GM19035 (cell line): ENCODE data around the gene EIF2AK2.

ENCODE experiments used
- ATAC-seq: cut with Tn5 transposase; IDR thresholded peaks from one replicate; pipeline ENCODE4 v1.9.1; 2021; ENCODE audit not compliant: unreplicated experiment

EIF2AK2 gene

DNA sequence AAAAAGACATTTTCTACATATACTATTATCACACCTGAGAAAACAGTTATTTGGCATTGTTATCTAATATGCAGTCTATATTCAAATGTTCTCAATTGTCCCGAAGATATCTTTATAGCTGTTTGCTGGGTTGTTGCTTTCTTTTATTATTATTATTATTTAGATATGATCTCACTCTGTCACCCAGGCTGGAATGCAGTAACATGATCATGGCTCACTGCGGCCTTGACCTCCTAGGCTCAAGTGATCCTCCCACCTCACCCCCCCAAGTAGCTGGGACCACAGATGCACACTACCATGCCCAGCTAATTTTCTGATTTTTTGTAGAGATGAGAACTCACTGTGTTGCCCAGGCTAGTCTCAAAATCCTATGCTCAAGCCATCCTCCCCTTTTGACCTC lies 52.6 kb downstream of the EIF2AK2 start:
- ATAC-seq: no peak

DNA sequence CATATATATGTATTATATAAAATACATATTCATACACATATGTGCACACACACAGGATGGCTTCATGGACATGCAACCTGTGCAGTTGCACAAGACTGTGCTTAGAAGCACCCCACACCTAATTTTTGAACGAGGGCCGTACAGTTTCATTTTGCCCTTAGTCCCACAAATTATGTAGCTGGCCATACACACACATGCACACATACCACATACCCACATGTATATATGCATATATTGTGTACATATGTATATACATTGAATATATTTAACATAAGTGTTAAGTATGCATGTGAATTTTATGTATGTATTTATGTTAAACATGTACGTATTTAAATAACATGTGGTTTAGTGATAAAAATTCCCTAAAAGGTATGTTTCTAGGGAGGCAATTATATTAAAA lies 54.2 kb downstream of the EIF2AK2 start:
- ATAC-seq: no peak

DNA sequence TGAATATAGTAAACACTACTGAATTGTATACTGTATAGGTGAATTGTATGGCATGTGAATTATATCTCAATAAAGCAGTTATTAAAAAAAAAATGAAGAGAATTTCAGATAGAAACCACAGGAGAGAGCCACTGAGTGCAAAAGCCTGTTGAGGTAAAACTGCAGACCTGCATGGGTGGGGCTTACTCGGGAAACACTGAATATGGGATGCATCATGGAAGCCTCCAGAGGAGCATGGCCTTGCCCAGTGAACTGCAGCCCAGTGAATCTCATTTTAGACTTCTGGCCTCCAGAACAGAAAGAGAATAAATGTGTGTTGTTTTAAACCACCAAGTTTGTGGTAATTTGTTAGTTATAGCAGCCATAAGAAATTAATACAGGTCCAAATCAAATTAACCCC lies 56.7 kb downstream of the EIF2AK2 start:
- ATAC-seq: no peak

- no peak for ATAC-seq
Observed at GRCh38 chr2:37098416-37099118, 58.2 kb downstream of the EIF2AK2 start.

GRCh38 chr2:37096568-37096967 lies 60.2 kb downstream of the EIF2AK2 start:
- ATAC-seq: no peak

- peak; percentile 61 for ATAC-seq
Observed at GRCh38 chr2:37091873-37092272, 64.9 kb downstream of the EIF2AK2 start.

- peak; percentile 88 for ATAC-seq
Observed at GRCh38 chr2:37090019-37090477, 66.7 kb downstream of the EIF2AK2 start.

GRCh38 chr2:37085731-37086147 lies 71.0 kb downstream of the EIF2AK2 start:
- no peak for ATAC-seq

GRCh38 chr2:37084797-37085196 lies 72.0 kb downstream of the EIF2AK2 start:
- no peak for ATAC-seq

DNA sequence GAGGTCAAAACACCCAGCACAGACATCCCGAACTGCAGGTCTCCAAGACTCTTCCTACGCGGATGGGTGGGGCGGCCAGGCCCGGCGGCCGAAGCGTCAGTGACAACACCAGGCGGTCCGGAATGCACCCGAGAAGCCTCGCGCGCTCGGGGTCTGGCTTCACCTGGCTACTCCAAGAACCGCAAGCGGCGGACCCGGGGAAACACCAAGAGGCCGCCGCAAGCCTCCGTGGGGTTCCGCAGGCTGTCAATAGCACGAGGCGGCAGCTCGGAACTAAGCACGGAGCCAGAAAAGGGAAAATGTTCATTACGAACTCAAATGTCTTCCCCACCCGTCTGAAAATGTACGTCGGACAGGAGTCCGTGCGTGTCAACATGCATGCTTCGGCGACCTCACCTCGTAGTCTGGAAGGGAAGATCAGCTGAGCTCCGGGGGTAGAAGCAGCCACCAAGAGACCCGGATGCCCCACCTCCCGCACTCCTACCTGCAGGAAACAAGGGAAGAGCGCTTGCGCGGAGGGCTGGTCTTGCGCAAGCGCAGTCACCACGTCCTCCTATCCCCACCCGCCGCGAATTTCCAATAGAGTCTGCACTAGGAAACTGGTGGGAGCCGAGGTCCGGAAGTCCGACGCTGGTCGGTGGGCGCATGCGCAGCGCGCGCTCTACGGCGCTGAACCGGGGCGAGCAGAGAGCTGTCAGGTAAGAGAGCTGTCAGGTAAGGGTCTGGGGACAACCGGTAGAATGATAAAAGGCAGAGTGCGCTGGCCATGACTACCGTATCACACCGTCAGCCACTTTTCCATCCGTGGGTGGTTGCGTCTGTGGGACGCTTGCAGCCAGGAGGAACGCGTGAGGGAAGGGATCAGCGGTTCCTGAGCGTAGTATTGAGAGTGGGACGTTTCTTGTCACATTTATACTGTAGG lies 72.6 kb downstream of the EIF2AK2 start, which contains the start of the genes GPATCH11 and HEATR5B:
Gene GPATCH11 (plus strand): TSS at position 646 of the 922 bp plus-strand sequence. CDS start 3,864 bp downstream, outside the sequence.
Gene HEATR5B (minus strand): TSS at position 500 of the 922 bp plus-strand sequence. CDS start 958 bp downstream, outside the sequence.
- peak; percentile 86 for ATAC-seq

- ATAC-seq: no peak
Observed at GRCh38 chr2:37080689-37081088, 76.1 kb downstream of the EIF2AK2 start.

GRCh38 chr2:37080266-37080665 lies 76.5 kb downstream of the EIF2AK2 start:
- no peak for ATAC-seq

DNA sequence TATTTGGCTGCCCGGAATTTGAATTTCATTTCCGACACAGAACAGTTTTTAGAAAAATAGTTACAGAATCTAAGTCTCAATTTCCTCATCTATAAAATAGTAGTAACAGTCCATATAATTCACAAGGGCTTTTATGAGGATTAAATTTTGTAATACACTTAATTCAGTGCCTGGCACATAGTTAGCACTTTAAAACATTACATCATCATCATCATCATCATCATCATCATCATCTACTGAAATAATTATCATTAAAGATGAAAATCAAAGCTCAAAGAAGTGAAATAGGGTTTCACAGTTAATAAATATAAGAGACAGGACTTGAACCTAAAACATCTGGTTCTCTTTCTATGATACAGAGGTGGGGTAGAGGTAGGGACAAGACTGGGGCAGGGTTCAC lies 85.8 kb downstream of the EIF2AK2 start:
- no peak for ATAC-seq

GRCh38 chr2:37068686-37069085 lies 88.1 kb downstream of the EIF2AK2 start:
- no peak for ATAC-seq

GRCh38 chr2:37061776-37062175 lies 95.0 kb downstream of the EIF2AK2 start:
- no peak for ATAC-seq

GRCh38 chr2:37061013-37061711 lies 95.6 kb downstream of the EIF2AK2 start:
- no peak for ATAC-seq

GRCh38 chr2:37060446-37060845 lies 96.3 kb downstream of the EIF2AK2 start:
- ATAC-seq: no peak

- no peak for ATAC-seq
Observed at GRCh38 chr2:37059841-37060240, 96.9 kb downstream of the EIF2AK2 start.

GRCh38 chr2:37052600-37053332 lies 104.0 kb downstream of the EIF2AK2 start:
- no peak for ATAC-seq
